Stimulated activated naive CD8-positive, alpha-beta T cell treated with anti-CD3 and anti-CD28 coated beads, Interleukin-15, Interleukin-2, amounts not matched to agents 100 ng/mL and 50 ng/mL, for 24 hours (primary cell): ENCODE measurements around the gene CEP128.

Source experiments
- H3K27ac Mint-ChIP-seq: one replicate; pipeline ENCODE4 v1.8.0; 2021; ENCODE audit warnings: mild to moderate bottlenecking, mixed read lengths
- H3K27me3 Mint-ChIP-seq: one replicate; pipeline ENCODE4 v1.8.0; 2021; ENCODE audit warnings: mixed read lengths
- H3K36me3 Mint-ChIP-seq: one replicate; pipeline ENCODE4 v1.8.0; 2021; ENCODE audit warnings: low read depth, mixed read lengths
- H3K4me1 Mint-ChIP-seq: one replicate; pipeline ENCODE4 v1.8.0; 2021; ENCODE audit warnings: low read depth, mixed read lengths
- H3K4me3 Mint-ChIP-seq: one replicate; pipeline ENCODE4 v1.8.0; 2021; ENCODE audit warnings: mild to moderate bottlenecking, mixed read lengths
- H3K9me3 Mint-ChIP-seq: one replicate; pipeline ENCODE4 v1.8.0; 2021; ENCODE audit warnings: mixed read lengths

Gene CEP128

DNA sequence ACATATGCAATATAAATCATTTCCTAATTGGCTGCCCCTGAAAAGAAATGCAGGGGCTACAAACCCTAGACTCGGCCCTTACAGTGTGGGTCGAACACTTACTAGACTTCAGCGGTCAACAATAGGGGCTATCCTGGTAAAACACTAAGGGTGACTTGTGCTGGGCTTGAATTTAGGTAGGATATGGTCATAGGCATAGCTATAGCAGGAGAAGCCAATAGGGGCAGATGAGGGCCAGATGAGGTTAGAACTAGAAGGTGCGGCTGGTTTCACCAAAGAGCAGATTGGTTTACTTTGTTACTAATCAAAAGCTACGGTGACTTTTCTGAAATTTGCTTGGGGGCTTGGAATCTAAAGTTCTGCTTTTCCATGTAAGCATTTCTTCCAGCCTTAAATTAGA is 447.9 kb downstream of the CEP128 start:
- Mint-ChIP-seq H3K4me3 (no peak overlapping the region), H3K27me3 (no peaks in the 10 kb centered on the region), H3K9me3 (no peaks in the 10 kb centered on the region), H3K27ac (no peak overlapping the region), H3K4me1 (peaks cover 9% of the 10 kb centered on the region), H3K36me3 (no peaks in the 10 kb centered on the region)

DNA sequence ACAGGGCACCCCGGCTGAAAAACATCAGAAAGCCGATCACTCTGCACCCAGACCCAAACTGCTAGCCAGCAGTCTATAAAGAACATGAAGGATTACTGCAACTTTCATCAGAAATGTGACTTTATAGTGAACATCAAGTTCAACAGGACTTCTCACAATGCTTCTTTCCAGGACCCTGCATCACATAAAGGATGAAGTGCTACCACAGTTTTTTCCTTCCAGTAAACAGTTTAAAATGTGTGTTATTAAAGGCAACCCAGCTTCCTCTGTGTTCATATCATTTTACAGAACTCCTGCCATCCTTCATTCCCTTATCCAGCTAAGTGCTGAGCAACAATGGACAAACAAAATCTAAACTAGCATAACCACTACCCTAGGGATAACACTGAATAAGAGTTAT is 449.9 kb downstream of the CEP128 start:
- H3K4me3 Mint-ChIP-seq: no peak overlapping the region
- no peaks in the 10 kb centered on the region for H3K36me3 Mint-ChIP-seq
- H3K9me3 Mint-ChIP-seq: no peaks in the 10 kb centered on the region
- H3K27ac Mint-ChIP-seq: no peak overlapping the region
- no peaks in the 10 kb centered on the region for H3K27me3 Mint-ChIP-seq
- H3K4me1 Mint-ChIP-seq: peaks cover 9% of the 10 kb centered on the region

DNA sequence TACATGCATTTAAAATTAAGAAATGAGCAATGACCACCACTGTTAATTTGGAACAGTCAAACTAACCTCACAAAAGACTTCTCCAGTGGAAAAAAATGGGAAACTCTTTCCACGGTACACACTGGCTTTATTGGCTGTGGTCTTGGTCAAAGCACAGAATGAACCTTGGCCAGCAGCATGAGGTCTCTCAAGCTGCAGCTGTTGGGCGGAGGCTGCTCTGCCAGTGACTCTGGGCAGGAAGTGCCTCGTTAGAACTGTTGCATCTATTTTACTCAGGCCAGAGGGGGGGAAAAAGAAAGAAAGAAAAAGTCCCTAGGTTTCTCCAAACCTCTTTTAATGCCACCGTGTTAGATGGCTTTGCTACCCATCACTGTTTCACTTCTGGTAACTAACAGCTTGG is 450.4 kb downstream of the CEP128 start:
- H3K4me3 Mint-ChIP-seq: no peak overlapping the region
- H3K27ac Mint-ChIP-seq: no peak overlapping the region
- H3K4me1 Mint-ChIP-seq: peaks cover 9% of the 10 kb centered on the region
- no peaks in the 10 kb centered on the region for H3K9me3 Mint-ChIP-seq
- no peaks in the 10 kb centered on the region for H3K36me3 Mint-ChIP-seq
- no peaks in the 10 kb centered on the region for H3K27me3 Mint-ChIP-seq

DNA sequence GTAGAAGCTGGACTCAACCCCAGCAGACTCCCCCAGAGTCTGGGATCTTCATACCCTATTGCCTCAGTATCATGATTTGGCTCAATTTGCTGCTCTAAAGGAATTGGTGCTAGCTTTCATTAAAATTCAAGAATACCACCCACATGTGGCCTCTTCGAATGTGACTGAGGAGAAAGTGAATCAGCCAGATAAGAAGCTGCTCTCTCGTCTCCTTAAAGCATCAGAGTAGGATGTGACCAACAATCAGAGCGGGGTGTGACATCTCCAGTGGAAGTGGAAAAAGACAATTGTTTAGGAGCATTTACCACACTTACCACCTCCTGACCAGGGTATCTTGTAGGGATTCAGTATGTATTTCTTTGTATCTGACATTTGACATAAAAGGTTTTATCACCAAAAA is 452.0 kb downstream of the CEP128 start:
- peaks cover 9% of the 10 kb centered on the region for H3K4me1 Mint-ChIP-seq
- H3K27ac Mint-ChIP-seq: no peak overlapping the region
- no peaks in the 10 kb centered on the region for H3K27me3 Mint-ChIP-seq
- H3K36me3 Mint-ChIP-seq: no peaks in the 10 kb centered on the region
- no peak overlapping the region for H3K4me3 Mint-ChIP-seq
- H3K9me3 Mint-ChIP-seq: peaks cover 3% of the 10 kb centered on the region

DNA sequence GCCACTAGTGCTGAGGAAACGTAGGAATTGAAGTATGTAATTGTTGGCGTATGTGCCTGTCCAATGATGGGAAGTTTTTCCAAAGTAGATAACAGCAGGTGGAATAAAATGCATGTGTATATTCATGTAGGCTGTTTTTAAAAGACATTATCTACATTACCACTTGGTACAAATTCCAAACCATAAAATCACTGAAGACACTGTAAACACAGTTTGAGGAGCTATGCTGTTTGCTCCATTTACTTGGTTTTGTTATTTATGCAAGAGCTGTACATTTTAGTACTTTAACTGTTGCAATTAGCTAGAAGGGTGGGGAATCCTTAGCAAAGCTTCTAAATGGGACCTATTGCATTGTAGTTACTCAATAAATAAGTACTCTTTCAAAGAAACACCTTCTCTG is 455.8 kb downstream of the CEP128 start:
- Mint-ChIP-seq H3K9me3 (peaks cover 3% of the 10 kb centered on the region), H3K27ac (no peak overlapping the region), H3K36me3 (no peaks in the 10 kb centered on the region), H3K4me3 (no peak overlapping the region), H3K27me3 (no peaks in the 10 kb centered on the region), H3K4me1 (no peaks in the 10 kb centered on the region)

DNA sequence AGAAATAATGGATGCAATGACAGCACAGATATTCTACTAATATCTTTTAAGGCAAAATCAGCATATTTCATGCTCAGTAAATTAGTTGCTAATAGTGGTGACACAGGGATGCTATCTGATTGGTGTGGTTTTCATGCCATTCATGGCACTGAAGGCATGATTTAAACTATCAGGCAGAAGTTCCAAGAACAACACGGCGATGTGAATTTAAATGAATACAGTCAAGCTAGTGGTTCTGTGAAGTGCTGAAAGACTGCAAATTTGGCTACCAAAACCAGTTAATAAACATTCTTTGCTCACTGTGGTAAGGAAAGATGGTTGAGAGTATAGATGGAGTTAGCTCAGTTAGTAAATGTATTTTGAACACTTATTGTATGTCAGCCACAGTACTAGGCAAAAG is 458.2 kb downstream of the CEP128 start:
- peaks cover 3% of the 10 kb centered on the region for H3K9me3 Mint-ChIP-seq
- H3K4me1 Mint-ChIP-seq: no peaks in the 10 kb centered on the region
- H3K27me3 Mint-ChIP-seq: no peaks in the 10 kb centered on the region
- H3K4me3 Mint-ChIP-seq: no peak overlapping the region
- no peak overlapping the region for H3K27ac Mint-ChIP-seq
- H3K36me3 Mint-ChIP-seq: no peaks in the 10 kb centered on the region

DNA sequence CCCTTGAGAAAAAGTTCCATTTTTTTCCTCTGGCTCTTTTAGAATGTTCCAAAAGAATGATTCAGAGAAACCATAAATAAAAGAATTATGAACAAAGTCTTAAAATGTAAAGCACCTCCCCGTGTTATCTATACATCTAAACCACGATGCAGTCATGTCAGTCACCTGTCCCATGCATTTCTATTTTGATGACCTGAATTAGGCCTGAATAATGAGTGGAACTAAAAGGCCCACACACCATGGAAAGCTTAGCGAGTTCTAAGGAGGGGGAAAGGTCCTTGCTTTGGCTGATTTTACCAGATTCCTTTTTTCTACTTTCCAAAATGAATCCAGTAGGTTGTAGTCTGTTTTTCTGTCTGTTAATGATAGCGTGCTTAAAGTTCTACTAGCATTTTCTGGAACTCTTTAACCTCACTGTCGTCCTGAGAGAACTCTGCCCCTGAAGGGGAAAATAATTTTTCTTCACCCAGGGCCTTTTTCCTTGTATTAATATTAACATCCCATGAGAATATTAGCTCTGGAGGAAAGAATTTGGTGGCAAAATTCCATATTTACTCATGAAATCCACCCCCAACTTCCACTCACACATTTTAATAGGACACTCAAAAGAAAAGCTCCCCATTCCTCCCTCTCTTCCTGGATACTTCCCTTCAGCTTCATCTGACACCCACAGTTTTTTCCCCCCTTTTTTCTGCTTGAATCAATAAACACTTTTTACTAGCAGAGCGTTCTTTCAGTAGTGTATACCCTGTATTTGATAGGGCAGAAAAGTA is 464.0 kb downstream of the CEP128 start:
- no peaks in the 10 kb centered on the region for H3K4me1 Mint-ChIP-seq
- H3K36me3 Mint-ChIP-seq: peaks cover 5% of the 10 kb centered on the region
- peaks cover 14% of the 10 kb centered on the region for H3K9me3 Mint-ChIP-seq

DNA sequence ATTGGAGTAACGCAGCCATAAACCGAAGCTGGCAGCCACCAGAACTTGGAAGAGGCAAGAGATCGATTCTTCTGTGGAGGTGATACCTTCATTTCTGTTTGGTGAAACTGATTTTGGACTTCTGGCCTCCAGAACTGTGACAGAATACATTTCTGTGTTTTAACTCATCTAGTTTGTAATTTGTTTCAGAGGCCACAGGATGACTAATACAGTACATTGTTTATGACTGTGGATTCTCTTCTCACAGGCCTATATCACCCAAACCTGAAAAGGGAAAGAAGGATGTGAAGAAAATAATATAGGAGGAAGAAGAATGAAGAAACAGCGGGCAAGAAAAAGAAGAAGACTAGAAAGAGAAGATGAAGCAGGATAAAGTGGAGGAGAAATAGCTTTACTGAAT is 466.5 kb downstream of the CEP128 start:
- Mint-ChIP-seq H3K27ac (no peak overlapping the region), H3K4me3 (no peak overlapping the region), H3K27me3 (no peaks in the 10 kb centered on the region), H3K36me3 (peaks cover 5% of the 10 kb centered on the region), H3K9me3 (peaks cover 22% of the 10 kb centered on the region), H3K4me1 (no peaks in the 10 kb centered on the region)

More for the DNA sequence above, 464.0 kb downstream of the CEP128 start:
- Mint-ChIP-seq H3K27ac (no peak overlapping the region), H3K27me3 (no peaks in the 10 kb centered on the region), H3K4me3 (no peak overlapping the region)

DNA sequence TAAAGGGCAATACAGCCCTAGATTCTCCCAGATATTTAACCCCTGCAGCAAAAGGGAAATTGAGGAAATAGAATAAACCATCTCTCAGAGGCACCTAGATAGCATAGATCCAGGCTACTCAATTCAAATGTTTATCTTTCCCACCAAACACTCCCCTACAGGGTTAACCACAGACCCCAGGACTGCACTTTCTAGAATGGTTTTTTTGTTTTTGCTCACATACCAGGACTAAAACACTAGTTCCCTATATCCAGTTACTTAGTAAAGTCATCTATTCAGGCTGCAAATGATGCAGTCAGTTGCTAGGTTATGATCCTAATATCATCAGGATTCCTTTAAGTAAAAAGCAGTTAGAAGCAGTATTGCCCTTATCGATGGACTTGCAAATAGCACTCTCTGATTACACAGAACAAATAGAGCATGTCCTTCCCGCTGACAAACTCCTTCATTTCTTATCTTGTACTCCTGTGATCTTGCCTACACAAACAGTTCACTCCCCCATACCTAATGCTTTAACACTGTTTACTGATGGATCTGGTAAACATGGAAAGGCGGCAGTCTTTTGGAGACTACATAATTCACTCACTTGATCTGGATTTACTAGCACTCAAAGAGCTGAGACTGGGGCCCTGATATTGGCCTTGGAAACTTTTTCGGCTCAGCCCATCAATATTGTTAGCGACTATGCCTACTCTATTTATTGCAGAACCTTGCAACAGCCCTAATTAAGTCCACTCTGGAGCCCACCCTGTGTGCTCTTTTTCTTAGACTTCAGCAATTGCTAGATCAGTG is 473.0 kb downstream of the CEP128 start:
- no peaks in the 10 kb centered on the region for H3K27me3 Mint-ChIP-seq
- peaks cover 15% of the 10 kb centered on the region for H3K9me3 Mint-ChIP-seq

DNA sequence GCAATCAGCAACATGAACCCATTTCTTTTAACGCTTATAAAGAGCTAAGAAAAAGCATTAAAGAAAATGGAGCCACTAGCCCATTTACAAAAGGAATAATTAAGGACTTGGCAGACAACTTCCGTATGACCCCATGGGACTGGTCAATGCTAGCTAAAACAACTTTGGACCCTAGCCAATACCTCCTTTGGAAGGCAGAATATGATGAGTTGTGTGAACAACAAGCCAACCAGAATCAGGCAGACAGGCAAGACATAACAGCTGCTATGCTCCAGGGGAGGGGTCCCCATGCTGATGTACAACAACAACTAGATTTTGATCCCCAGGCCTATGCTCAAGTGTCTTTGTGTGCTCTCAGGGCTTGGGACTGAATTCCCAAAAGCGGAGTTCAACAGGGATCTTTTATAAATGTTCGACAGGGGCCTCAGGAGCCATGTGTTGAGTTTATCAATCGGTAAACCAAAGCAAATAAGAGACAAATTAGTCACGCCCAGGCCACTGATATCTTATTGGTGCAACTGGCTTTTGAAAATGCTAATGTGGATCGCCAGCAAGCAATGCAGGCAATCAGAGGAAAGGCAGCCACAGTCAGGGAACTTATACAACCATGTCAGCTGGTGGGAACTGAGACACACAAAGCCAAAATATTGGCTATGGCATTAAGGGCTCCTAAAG is 475.9 kb downstream of the CEP128 start:
- no peaks in the 10 kb centered on the region for H3K36me3 Mint-ChIP-seq
- H3K9me3 Mint-ChIP-seq: peaks cover 8% of the 10 kb centered on the region
- no peak overlapping the region for H3K4me3 Mint-ChIP-seq
- H3K4me1 Mint-ChIP-seq: no peaks in the 10 kb centered on the region
- no peaks in the 10 kb centered on the region for H3K27me3 Mint-ChIP-seq
- no peak overlapping the region for H3K27ac Mint-ChIP-seq

More for the DNA sequence above, 473.0 kb downstream of the CEP128 start:
- H3K36me3 Mint-ChIP-seq: no peaks in the 10 kb centered on the region
- H3K27ac Mint-ChIP-seq: no peak overlapping the region
- no peaks in the 10 kb centered on the region for H3K4me1 Mint-ChIP-seq
- H3K4me3 Mint-ChIP-seq: no peak overlapping the region

DNA sequence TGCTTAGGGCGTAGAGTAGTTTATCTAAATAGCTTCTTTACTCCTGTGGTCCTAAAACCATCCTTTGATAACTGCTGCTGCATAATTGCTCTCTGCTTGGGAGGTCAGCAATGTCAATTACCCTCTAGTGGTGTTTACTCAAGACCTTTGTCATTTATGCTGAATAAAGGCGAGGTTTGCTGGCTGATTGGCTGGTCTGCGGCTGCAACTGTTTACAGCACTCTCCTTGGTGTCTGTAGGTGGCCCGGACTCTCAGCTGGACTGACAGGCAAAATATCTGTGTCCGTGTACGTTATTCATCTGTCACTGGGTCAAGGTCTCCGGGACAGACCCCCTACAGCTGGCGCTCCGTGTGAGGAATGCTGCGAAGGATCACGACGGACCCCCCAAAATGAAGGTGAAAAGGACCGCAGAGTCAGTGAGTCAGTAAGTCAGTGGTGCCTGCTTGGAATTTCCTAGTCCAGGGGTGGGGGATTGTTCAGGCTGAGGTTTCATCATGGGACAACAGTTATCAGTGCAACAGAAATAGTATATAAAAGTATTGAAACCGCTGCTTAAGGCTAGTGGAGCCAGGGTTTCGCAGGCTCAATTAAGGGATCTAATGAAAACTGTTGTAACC is 476.9 kb downstream of the CEP128 start:
- H3K27me3 Mint-ChIP-seq: no peaks in the 10 kb centered on the region
- H3K4me1 Mint-ChIP-seq: no peaks in the 10 kb centered on the region
- H3K4me3 Mint-ChIP-seq: no peak overlapping the region
- peaks cover 8% of the 10 kb centered on the region for H3K9me3 Mint-ChIP-seq
- no peak overlapping the region for H3K27ac Mint-ChIP-seq
- H3K36me3 Mint-ChIP-seq: no peaks in the 10 kb centered on the region

DNA sequence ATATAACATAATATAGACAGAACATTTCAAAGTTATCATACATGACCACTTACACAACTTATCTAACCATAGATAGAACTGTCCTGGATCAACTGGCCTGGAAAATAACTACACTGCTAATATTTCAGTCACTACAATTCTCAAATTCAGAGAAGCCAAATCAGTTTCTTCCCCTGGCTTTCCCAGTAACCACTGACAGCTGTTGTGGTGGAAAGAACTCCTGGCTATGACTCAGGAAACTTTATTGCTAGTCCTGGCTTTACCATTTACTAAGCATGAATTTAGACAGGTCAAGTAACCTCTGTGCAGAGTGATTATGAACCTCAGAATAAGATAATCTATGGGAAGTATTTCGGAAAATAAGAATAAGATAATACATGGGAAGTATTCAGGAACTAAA is 485.3 kb downstream of the CEP128 start:
- no peak overlapping the region for H3K27ac Mint-ChIP-seq

DNA sequence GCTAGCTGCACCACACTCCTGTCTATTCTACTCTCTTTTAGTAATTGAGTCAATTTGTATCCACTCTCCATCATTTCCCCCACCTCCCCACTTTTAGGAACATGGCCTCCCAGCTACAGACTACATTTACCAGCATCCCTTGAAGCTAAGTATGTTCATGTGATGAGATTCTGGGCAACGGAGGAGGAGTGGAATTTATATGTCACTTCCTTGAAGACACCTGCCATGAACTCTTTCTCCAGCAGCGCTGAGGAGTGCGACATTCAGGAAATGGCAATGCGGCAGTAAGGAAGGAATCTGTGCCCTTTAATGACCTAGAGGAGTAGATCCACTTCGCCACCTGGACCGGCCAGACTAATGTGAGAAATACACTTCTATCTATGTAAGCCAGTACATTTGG is 486.5 kb downstream of the CEP128 start:
- Mint-ChIP-seq H3K36me3 (no peaks in the 10 kb centered on the region), H3K27me3 (no peaks in the 10 kb centered on the region), H3K27ac (no peak overlapping the region), H3K4me1 (no peaks in the 10 kb centered on the region), H3K4me3 (no peak overlapping the region), H3K9me3 (peaks cover 22% of the 10 kb centered on the region)

More for the DNA sequence above, 485.3 kb downstream of the CEP128 start:
- no peaks in the 10 kb centered on the region for H3K36me3 Mint-ChIP-seq
- H3K4me3 Mint-ChIP-seq: no peak overlapping the region
- H3K4me1 Mint-ChIP-seq: no peaks in the 10 kb centered on the region
- peaks cover 18% of the 10 kb centered on the region for H3K9me3 Mint-ChIP-seq
- H3K27me3 Mint-ChIP-seq: no peaks in the 10 kb centered on the region

DNA sequence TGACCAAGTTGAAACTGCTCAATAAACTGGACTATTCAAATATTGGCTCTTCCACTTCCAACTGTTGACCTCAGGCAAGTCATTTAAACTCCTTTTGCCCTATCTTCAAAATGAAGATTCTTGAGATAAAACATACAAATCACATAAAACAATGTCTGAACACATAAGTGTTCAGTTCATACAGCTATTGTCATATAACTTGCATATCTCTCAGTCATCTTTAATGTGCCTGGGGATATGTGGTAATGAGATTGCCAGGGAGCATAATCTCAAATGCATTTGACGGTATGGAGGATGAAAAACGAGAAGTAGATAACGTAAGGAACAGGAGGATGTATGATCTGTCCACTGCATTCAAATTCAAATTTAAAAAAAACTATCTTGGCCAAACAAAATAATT is 493.3 kb downstream of the CEP128 start:
- no peaks in the 10 kb centered on the region for H3K36me3 Mint-ChIP-seq
- no peaks in the 10 kb centered on the region for H3K27me3 Mint-ChIP-seq
- peaks cover 28% of the 10 kb centered on the region for H3K9me3 Mint-ChIP-seq
- no peak overlapping the region for H3K27ac Mint-ChIP-seq
- H3K4me1 Mint-ChIP-seq: no peaks in the 10 kb centered on the region
- H3K4me3 Mint-ChIP-seq: no peak overlapping the region

DNA sequence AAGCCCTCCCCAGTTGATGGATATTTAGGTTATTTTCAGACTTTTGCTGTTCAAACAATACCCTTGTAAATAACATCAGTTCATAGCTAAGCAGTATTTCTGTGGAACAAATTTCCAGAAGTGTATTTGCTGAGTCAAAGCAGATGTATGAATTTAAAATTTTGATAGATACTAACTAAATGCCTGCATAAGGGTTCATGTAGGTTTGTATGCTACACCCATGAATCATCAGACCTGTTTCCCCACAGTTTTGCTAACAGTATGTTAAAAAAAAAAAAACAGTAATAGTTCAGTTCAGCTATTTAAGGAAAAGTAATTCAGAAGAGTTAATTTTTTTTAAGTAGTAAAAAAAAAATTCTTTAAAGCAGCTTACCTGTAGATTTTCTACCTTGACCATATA is 494.1 kb downstream of the CEP128 start:
- H3K27me3 Mint-ChIP-seq: no peaks in the 10 kb centered on the region

More for the DNA sequence above, 494.1 kb downstream of the CEP128 start:
- no peak overlapping the region for H3K4me3 Mint-ChIP-seq
- H3K4me1 Mint-ChIP-seq: no peaks in the 10 kb centered on the region
- peaks cover 24% of the 10 kb centered on the region for H3K9me3 Mint-ChIP-seq
- no peaks in the 10 kb centered on the region for H3K36me3 Mint-ChIP-seq
- H3K27ac Mint-ChIP-seq: no peak overlapping the region
